ENCODE measurements around the gene MAPK11. TPM values are rescaled to one million over a fixed set of nuclear protein-coding genes. Genes with fewer than 3 reads are reported as not detected.
"Not testable (repeated sequence)": the region's sequence is repeated elsewhere in the genome, so short reads cannot be mapped to it uniquely, and the experiment has no call there.

MAPK11 gene
- polyA plus RNA-seq, 3 donors: 0.81 TPM; not detected in 2

GRCh38 chr22:50274771-50275170, 4.6 kb upstream of the MAPK11 start:
- H3K9me3 ChIP-seq (replicated peaks in 1 of 2; ENCODE audit: control insufficient read depth in 1 of 2, insufficient read depth in 1 of 2, low read length in 2 of 2): peaks cover 0 to under 1% of the 10 kb centered on the region in 2 donors
- H3K9ac ChIP-seq (ENCODE audit: insufficient read depth, low read length, poor library complexity, severe bottlenecking): no peak overlapping the region
- H3K4me3 ChIP-seq (replicated peaks in 1 of 3; ENCODE audit: low read depth in 2 of 3, low read length in 3 of 3): no peak overlapping the region
- no peak overlapping the region for H3K4me2 ChIP-seq (replicated peaks; ENCODE audit: extremely low read depth, low read length, poor library complexity, severe bottlenecking)
- DNase-seq: no peak
- no peaks in the 10 kb centered on the region for H3K79me2 ChIP-seq (ENCODE audit: insufficient read depth, low read length)
- no peak overlapping the region for H3K27ac ChIP-seq (ENCODE audit: low read depth in 1 of 2, low read length in 2 of 2)
- Mint-ChIP-seq H3K36me3 (peaks cover 41 to 63% of the 10 kb centered on the region in 2 donors), H3K4me1 (peaks cover 20% of the 10 kb centered on the region), H3K27ac (peak overlapping the region in 1 of 7 donors; percentile 30), H3K4me3 (no peak overlapping the region), H3K27me3 (ENCODE audit: low read depth in 3 of 3) (peaks cover 13 to 34% (median 24%) of the 10 kb centered on the region in 3 donors), H3K9me3 (peaks cover 0 to 3% (median 0%) of the 10 kb centered on the region in 7 donors)
- H3K27me3 ChIP-seq (ENCODE audit: control insufficient read depth in 2 of 2, insufficient read depth in 2 of 2, low read length in 2 of 2): peaks cover 9 to 22% of the 10 kb centered on the region in 2 donors
- peaks cover 20 to 32% of the 10 kb centered on the region in 2 donors for H3K4me1 ChIP-seq (ENCODE audit: control insufficient read depth in 1 of 2, insufficient read depth in 2 of 2, low read length in 2 of 2)
- intact Hi-C loops (cut with micrococcal nuclease): loop anchor here in 1 of 2 donors (5.0 kb wide), 2 partner anchors 53 to 68 kb away; partner anchors contain the start of genes DENND6B and PPP6R2
- H2AFZ ChIP-seq (ENCODE audit: insufficient read depth, low read depth, low read length, poor library complexity, severe bottlenecking): no peak overlapping the region
- H3K36me3 ChIP-seq (replicated peaks in 1 of 2; ENCODE audit: control insufficient read depth in 1 of 2, insufficient read depth in 2 of 2, low read length in 2 of 2): peaks cover 52 to 54% of the 10 kb centered on the region in 2 donors
- peaks cover 89% of the 10 kb centered on the region for H4K20me1 ChIP-seq (ENCODE audit: insufficient read depth, low read length)
- TF ChIP-seq CTCF (IDR thresholded peaks at IDR 0.05): no peak
- whole genome bisulfite sequencing (ENCODE audit: insufficient coverage): 87% methylated on average over 5 of the region's 7 CpGs

- H3K27ac Mint-ChIP-seq: no peak overlapping the region
- peak; percentile 11 for TF ChIP-seq CTCF (IDR thresholded peaks at IDR 0.05)
- 52% methylated on average over 2 of the region's 7 CpGs for WGBS (ENCODE audit: insufficient coverage)
- H3K36me3 Mint-ChIP-seq: peaks cover 38 to 58% of the 10 kb centered on the region in 2 donors
- H3K79me2 ChIP-seq (ENCODE audit: insufficient read depth, low read length): no peaks in the 10 kb centered on the region
- intact Hi-C loops (cut with micrococcal nuclease): no loop called here
- H2AFZ ChIP-seq (ENCODE audit: insufficient read depth, low read depth, low read length, poor library complexity, severe bottlenecking): no peak overlapping the region
- no peak overlapping the region for H3K4me3 Mint-ChIP-seq
- peaks cover 0 to 6% (median 0%) of the 10 kb centered on the region in 7 donors for H3K9me3 Mint-ChIP-seq
- peak; percentile 33 to 54 (median 53) for DNase-seq
- H3K4me1 Mint-ChIP-seq: peaks cover 22% of the 10 kb centered on the region
- no peak overlapping the region for H3K9ac ChIP-seq (ENCODE audit: insufficient read depth, low read length, poor library complexity, severe bottlenecking)
- peaks cover 18 to 39% (median 28%) of the 10 kb centered on the region in 3 donors for H3K27me3 Mint-ChIP-seq (ENCODE audit: low read depth in 3 of 3)
- peaks cover 48 to 50% of the 10 kb centered on the region in 2 donors for H3K36me3 ChIP-seq (replicated peaks in 1 of 2; ENCODE audit: control insufficient read depth in 1 of 2, insufficient read depth in 2 of 2, low read length in 2 of 2)
- H3K4me2 ChIP-seq (replicated peaks; ENCODE audit: extremely low read depth, low read length, poor library complexity, severe bottlenecking): no peak overlapping the region
- H3K4me1 ChIP-seq (ENCODE audit: control insufficient read depth in 1 of 2, insufficient read depth in 2 of 2, low read length in 2 of 2): peaks cover 25 to 36% of the 10 kb centered on the region in 2 donors
- no peak overlapping the region for H3K27ac ChIP-seq (ENCODE audit: low read depth in 1 of 2, low read length in 2 of 2)
- no peak overlapping the region for H3K4me3 ChIP-seq (replicated peaks in 1 of 3; ENCODE audit: low read depth in 2 of 3, low read length in 3 of 3)
- peaks cover 0 to 5% of the 10 kb centered on the region in 2 donors for H3K9me3 ChIP-seq (replicated peaks in 1 of 2; ENCODE audit: control insufficient read depth in 1 of 2, insufficient read depth in 1 of 2, low read length in 2 of 2)
- peaks cover 88% of the 10 kb centered on the region for H4K20me1 ChIP-seq (ENCODE audit: insufficient read depth, low read length)
- peaks cover 12 to 26% of the 10 kb centered on the region in 2 donors for H3K27me3 ChIP-seq (ENCODE audit: control insufficient read depth in 2 of 2, insufficient read depth in 2 of 2, low read length in 2 of 2)
Measured at GRCh38 chr22:50274311-50274710, 4.1 kb upstream of the MAPK11 start.

- H3K9me3 ChIP-seq (replicated peaks in 1 of 2; ENCODE audit: control insufficient read depth in 1 of 2, insufficient read depth in 1 of 2, low read length in 2 of 2); H3K9ac ChIP-seq (ENCODE audit: insufficient read depth, low read length, poor library complexity, severe bottlenecking); DNase-seq; H3K4me3 Mint-ChIP-seq; H3K4me3 ChIP-seq (replicated peaks in 1 of 3; ENCODE audit: low read depth in 2 of 3, low read length in 3 of 3); H2AFZ ChIP-seq (ENCODE audit: insufficient read depth, low read depth, low read length, poor library complexity, severe bottlenecking); H3K4me2 ChIP-seq (replicated peaks; ENCODE audit: extremely low read depth, low read length, poor library complexity, severe bottlenecking); H3K79me2 ChIP-seq (ENCODE audit: insufficient read depth, low read length); H3K27ac ChIP-seq (ENCODE audit: low read depth in 1 of 2, low read length in 2 of 2); intact Hi-C loops (cut with micrococcal nuclease): not testable (repeated sequence)
- Mint-ChIP-seq H3K27me3 (ENCODE audit: low read depth in 3 of 3) (peaks cover 23 to 44% (median 34%) of the 10 kb centered on the region in 3 donors), H3K9me3 (peaks cover 0 to 10% (median 0%) of the 10 kb centered on the region in 7 donors), H3K4me1 (peaks cover 23% of the 10 kb centered on the region), H3K36me3 (peaks cover 33 to 53% of the 10 kb centered on the region in 2 donors), H3K27ac (peak overlapping the region in 1 of 7 donors; percentile 61)
- peaks cover 17 to 32% of the 10 kb centered on the region in 2 donors for H3K27me3 ChIP-seq (ENCODE audit: control insufficient read depth in 2 of 2, insufficient read depth in 2 of 2, low read length in 2 of 2)
- peaks cover 42 to 44% of the 10 kb centered on the region in 2 donors for H3K36me3 ChIP-seq (replicated peaks in 1 of 2; ENCODE audit: control insufficient read depth in 1 of 2, insufficient read depth in 2 of 2, low read length in 2 of 2)
- H3K4me1 ChIP-seq (ENCODE audit: control insufficient read depth in 1 of 2, insufficient read depth in 2 of 2, low read length in 2 of 2): peaks cover 25 to 38% of the 10 kb centered on the region in 2 donors
- peaks cover 87% of the 10 kb centered on the region for H4K20me1 ChIP-seq (ENCODE audit: insufficient read depth, low read length)
- 95% methylated on average over 7 of the region's 10 CpGs for WGBS (ENCODE audit: insufficient coverage)
Measured at GRCh38 chr22:50273781-50274180, 3.6 kb upstream of the MAPK11 start.

Data from CD14-positive monocyte (primary cell).